Hematopoietic multipotent progenitor cell treated with erythropoietin and hydrocortisone succinate and interleukin-3 and kit ligand, for 15 days (in vitro differentiated cells): Measurements from ENCODE around the gene PLAGL2.
"Not testable (repeated sequence)": the region's sequence is repeated elsewhere in the genome, so short reads cannot be mapped to it uniquely, and the experiment has no call there.

Experiments used
- DNase-seq: peaks from one replicate; pipeline ENCODE4 v3.0.0-alpha.2; 2015; ENCODE audit warnings: low spot score

The PLAGL2 gene

DNA sequence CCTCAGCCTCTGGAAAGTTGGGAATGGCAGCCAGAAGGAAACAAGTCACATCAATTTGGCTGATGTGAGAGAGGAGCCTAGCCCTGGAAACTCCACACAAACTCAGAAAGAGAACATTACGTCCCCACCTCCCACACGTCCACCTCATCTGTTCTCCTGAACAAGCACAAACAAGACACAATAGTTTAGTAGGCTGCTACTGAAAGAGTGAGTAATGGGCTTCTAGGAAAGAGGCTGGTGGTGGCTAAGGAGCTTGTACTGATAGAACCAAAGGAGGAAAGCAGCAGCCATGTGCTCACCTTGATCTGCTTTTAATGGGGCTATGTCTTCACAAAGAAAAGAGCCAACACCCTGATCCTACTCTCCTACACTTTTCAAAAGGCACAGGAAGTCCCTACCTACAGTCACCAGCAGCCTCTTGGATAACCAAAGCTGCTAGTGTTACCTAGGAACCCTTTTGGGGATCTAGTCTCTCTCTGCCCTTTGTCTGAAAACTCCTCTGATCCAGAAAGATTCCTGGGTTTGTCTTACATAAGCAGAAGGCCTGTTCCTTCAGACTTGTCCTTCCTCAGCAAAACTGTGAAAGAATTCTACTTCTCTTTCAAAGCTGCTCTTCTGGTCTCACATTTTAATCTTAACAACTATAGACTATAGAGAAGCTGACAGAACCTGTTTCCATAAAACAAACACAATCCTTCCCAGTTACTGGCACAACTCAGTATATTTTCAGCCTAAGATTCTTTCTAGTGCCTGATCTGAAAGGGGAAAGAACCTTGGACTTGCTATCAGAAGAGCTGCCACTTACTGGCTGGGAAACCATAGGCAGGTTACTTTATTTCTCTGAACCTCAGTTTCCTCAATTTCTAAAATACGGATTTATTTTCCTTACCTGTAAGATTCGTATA is 3.1 kb downstream of the PLAGL2 start:
- DNase-seq: no peak

DNA sequence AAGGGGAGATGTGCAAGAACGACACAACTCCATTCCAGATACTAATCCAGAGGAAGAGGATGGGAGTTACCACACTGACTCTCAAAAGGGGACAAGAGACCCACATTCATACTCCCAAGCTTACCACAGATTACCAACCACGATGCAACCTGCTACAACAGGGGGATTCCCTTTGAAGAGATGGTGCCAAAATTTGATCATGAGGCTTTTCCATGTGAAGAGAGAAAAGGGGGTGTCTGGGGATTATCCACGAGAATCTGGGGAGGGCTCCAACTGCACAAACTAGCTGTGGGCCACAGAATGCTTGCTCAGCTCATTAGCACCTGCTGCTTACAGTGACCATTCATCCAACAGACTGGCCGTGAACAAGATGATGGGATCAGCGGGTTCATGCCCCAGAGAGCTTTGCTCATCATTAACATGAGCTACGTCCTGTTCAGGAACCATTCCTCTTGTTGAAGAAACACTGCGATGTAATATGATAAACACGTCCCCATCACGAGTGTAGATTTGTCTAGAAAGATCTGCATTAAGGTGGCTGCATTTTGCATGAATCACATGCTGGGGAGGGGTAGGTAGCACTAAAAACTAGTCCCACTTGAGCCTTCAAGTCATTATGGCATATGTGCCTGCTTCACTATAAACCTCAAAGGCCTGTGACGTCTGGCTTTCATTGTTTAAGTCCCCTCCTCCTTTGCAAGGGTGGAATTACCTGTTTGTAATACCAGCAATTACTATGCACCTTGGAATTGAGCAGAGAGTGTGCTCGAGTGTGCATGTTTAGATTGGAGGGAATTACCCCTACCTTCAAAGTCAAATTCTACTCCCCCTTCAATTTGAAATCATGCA is 4.0 kb downstream of the PLAGL2 start:
- DNase-seq: no peak

DNA sequence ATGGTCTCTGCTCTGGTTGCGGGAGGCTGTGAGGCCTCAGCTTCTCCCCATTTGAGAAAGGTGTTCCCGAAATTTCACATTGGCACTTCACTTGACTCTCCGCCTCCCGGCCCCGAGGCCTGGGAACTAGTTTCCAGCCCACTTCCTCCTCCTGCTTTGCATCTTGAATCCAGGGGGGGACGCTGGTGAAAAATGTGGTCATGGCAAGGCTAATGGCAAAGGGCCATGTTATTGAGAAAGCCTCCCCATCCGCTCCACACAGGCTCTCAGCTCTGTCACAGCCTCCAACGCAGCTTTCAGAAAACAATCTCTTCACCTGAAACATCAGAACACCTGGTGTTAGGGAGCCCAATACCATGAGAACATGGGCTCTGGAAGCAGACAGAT is 5.6 kb downstream of the PLAGL2 start:
- DNase-seq: no peak

DNA sequence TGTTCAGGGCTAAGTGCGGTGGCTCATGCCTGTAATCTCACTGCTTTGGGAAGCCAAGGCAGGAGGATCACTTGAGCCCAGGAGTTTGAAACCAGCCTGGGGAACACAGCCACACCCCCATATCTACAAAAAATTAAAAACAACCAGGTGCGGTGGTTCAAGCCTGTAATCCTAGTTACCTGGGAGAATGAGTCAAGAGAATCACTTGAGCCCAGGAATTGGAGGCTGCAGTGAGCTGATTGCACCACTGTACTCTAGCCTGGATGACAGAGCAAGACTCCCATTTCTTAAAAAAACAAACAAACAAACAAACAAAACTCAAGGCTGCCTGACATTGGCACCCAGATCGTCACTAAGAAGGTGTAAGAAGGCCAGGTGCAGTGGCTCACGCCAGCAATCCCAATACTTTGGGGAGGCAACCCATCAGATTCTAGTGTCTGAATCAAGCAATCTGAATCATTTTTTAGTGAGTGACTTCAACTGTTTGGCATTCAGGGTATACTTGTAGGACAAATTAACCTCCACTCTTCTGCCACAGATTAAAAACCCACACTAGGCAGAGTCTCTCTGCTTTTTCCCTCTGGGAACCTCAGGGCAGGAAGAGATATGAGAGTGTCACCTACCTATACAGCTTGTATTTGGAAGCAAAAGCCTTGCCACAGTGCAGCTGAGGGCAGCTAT is 6.1 kb downstream of the PLAGL2 start:
- DNase-seq: no peak

DNA sequence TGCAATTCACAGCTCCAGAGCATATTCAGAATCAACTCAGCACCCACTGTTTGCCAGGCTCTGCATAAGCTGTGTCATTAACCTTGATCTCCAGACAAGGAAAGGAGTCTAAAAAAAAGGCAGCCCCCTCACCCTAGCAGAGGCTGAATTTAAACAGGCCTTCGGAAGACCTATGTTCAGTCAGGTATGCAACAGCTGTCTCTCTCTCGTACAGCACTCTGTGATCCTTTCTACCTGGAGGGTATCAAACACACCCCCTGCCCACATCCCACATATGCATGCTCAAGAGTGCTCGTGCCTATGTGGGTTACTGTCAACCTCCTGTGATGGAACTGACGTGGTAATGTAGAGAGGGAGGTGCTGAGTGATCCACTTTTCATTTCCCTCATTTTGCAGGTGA is 8.5 kb downstream of the PLAGL2 start:
- DNase-seq: no peak

DNA sequence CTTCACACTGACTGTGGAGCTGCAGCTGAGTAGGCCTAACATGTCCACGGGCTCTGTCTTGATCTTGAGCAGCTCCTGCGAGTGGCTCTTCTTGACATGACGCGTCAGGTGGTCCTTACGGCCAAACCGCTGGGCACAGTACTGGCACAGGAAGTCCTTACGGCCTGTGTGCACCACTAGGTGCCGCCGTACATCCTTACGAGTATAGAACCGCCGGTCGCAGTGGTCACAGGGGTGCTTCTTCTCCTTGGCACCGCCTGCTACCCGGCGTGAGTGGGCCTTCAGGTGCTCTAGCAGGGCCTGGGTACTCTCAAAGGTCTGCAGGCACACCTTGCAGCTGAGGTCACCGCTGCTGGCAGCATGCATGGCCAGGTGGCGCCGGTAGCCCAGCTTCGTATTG is 10.4 kb downstream of the PLAGL2 start:
- not testable (repeated sequence) for DNase-seq

DNA sequence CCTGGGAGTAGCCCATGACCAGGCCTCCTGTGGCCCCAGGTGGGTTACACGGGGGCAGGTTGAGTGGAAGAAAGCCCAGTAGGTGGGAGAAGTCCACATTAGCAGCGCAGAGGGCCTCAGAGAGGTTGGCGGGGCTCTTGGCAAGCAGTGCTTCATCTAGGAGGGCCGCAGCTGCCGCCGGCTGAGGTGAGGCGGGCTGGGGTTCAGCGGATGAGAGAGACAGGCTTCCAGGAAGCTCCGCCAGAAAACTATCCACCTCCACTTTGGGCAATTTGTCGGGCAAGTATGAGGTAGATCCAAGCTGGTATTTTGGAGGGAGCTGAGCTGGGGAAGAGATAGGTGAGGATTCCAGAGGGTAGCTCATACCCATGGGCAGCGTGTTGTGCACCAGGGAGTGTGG is 10.9 kb downstream of the PLAGL2 start:
- not testable (repeated sequence) for DNase-seq

DNA sequence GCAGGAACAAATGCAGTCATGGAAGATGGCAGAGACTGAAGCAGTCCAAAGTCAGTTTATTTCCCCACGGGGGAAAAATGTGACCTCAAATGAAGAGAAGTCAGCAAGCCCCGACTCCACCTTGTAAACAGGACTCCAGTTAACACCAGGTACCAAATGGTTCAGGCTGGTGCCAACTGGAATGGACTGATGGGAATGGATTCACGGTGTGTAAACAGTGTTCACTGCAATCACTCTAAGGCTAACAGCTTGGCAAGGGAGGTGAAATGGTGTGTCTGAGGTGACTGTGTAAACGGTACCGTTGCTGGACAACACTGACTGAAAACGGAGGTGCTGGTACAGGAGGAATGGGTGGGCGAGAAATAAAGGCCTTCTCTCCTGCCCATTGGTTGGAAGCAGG is 12.0 kb downstream of the PLAGL2 start:
- no peak for DNase-seq

DNA sequence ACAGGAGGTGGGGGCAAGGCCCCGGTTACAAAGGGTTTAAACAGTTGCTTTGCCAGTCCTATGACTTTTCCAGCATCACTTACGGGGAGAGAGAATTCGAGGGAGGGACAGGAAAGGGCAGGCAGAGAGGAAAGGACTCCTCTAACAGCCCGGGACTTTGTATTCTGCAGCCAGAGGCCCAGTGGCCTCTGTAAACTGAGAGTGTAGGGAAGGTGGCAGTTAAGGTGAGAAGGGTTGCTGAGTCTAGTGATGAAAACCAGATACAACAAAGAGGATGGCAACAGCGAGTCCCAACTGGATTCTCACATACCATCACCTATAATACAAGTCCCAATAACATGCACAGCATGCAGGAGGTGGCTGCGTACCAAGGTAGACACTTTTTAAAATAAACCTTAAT is 13.5 kb downstream of the PLAGL2 start:
- no peak for DNase-seq

DNA sequence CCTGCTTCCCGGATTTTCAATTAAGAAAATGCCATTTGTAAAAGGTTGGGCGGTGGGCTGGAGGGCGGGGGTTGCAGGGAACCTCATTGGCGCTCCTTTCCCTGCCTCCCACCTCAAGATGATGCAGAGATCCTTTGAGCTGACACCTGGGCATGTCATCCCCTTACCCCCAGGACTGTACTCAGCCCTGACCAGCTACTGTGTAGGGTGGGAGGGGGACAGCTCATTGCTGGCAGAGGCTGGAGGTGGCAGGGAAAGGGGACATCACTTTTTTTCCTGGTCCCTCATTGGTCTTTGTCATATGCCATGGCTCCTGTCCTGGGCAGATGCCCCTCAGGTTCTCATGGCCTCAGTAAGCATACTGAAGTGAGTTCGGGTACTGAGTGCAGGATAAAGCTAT is 14.2 kb downstream of the PLAGL2 start:
- not testable (repeated sequence) for DNase-seq

DNA sequence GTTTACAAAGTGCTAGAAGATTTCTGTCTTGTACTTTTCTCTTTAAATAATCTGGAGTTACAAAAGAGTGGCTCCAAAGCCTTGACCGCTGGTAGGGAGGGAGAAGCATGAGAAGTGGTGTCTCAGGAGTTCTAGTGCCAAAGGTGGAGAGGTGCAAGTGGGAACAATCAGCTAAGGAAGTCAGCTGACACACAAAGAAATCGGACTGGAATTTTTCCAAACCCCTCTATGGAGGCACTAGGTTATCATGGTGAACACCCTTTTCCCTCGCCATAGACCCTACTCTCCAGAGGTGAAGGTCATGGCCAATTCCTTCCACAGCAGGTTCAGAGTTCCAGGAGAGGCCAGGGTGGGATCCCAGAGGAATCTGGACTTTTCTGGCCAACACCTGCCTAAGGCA is 14.8 kb downstream of the PLAGL2 start:
- no peak for DNase-seq

DNA sequence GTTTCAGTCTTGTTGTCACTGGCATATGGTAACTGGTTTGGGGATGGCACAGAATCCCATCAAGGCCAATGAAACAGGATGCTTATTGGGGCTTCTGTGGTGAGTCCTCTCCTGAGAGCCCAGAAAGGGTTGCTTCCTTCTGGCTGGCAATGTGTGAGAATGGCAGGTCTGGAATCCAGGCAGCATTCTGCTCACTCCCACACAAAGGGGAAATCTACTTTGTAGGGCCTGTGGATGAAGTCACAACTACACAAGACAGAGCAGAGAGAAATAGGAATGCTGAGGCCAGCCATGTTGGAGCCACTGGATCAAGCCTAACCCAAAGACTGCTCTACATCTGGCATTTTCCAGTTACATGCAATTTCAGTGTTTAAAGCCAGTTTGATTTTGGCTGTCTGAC is 15.7 kb downstream of the PLAGL2 start:
- DNase-seq: no peak

DNA sequence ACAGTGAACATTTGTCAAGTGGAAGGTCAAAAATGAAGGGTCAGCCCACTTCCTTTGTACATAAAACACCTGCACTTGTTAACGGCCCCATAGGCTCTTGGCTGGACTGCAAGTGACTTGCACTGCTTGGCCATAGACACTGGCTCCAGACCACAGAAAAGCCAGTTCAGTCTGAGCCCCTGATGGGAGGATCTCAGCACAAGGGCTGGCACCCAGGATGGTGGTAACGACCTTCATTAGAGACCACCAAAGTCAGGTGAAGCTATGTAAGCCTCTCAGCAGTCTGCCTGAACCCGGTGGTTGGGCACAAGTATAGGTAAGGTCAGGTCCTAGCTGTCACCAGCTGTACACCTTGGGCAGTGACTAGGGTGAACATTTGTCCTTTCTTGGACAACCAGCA is 16.1 kb downstream of the PLAGL2 start:
- DNase-seq: no peak

DNA sequence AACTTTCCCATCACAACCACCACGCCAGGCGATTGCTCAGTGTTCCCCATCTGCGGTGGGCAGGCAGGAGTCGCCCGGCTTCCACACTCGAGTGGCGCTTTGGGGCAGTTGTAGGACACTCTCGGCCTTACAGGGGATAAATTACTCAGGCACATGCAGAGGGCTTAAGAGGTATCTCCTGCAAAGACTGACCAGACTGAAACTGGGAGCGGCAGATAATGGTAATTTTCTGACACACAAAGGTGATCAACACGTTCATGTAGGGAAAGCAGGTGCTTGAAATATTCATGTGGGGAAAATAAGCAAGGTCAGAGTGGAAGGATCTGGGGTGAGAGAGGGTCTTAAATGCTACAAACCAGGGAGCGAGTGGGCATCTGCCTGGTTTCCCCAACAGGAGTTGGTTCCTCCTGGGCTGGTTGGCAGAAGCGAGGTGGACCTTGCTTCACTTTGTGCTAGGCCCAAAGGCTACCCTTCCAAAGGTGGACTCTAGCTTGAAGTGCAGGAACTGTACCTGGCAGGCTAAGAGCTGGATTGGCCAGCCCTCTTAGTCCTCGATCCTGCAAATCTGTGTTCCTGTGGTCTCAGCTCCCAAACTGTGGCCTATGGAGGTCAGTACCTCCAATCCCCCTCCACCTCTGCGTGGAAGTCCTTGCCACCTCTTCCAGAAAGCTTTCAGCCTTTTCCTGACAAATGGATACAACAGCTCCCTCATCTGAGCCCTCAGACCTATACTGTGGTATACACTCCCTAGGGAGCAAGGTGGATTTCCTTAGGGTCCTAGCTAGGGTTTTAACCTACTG is 16.7 kb downstream of the PLAGL2 start:
- DNase-seq: no peak

DNA sequence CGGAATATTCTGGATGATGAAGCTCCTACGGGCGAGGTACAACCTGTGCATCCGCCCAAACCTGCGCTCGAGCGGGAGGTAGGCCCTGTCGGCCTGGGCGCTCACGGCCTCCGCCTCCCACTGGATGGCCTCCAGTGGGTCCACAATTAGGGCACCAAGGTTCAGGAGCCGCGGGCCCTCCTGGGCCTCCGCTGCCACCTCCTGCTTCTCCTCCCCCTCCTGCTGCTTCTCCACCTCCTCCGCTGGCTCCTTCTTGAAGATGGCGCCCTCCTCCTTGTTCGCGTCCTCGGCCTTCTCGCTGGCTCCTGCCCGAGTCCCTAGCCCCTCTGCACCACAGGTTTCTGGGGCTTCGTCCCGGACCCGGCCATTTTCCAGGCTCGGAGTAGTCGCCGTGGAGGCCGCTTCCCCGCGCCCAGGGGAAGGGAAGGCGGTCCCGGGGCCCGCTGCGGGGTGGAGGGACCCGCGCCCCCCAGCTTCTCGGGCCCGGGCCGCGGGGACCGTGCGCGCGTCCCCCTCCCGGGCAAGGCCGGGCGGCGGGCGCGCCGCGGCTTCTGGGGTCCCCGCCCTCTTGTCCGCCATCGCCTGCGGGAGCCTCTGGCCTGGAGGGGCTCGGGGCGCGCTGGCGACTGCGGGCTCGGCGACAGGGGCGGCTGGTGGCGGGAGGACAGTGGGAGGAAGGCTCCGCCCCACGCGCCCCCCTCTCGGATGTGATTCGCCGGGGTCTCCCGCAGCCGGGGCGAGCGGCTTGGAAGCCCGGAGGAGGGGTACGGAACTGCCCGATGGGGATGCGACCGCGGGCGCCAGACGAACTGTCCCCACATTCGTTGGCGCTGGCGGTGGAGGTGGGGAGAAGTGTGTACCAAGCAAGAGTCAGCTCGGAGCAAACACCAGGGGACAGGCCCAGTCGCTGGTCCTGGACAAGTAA is 17.6 kb downstream of the PLAGL2 start:
- DNase-seq: no peak

DNA sequence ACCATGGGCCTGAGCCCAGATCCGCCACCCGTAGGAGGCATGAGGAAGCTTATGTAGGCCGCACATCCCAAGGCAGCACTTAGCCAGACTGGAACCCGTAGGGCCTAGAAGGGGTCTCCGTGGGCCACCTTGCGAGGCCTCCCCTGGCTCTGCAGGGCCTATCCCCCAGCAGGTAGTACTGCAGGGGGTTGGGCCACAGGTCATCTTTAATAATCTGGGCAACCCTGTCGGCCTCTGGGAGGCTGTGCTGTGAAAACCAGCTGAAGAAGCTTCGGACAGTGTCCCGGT is 18.5 kb downstream of the PLAGL2 start:
- no peak for DNase-seq

DNA sequence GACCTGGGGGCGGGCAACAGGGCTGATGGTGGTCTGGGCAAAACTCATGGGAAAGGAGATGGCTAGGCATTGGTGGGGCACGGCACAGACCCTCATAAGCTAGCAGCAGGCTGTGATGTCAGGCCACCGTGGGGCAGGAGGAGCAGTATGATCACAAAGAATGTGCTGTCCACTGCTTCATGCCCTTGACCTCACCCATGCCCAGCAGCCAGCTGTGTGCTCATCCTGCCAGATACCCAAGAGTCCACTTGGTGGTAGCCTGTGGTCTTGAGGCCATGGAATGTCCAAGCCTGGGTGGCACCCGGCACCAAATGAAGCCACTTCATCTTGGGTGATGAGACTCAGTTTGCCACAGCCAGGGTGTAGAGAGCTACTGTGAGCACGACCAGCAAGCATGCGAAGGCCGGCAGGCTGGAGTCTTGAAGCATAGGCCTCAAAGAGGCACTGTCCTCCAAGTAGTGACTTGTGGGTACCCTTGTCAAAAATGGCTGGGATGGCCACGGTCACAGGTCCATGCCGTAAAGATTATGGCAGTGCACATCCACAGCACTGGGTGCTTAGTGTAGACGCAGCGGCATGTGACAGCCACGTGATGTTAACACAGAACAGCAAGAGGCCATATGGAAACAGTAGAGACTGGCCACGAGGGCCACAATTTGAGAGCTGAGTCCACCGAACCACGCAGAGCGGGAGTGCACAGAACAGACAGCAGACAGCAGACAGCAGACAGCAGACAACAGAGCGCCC is 19.0 kb downstream of the PLAGL2 start:
- no peak for DNase-seq

DNA sequence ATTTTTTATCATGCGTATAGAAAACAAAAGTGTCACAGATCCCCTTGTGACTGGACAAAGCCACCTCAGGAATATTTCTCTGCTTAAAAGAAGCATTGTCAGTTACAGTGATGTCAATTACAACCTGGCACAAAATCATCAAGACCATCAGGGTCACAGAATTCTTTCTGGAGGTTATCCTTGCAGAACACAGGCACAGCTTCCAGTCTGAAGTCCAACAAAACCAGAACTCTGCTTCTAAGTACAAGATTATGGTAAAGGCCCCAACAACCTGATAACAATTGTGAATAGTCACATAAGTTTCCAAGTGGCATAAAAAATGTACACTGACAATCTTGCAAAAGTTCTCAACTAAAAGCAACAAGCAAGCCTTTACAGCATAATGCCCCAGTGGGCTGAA is 21.0 kb downstream of the PLAGL2 start:
- DNase-seq: no peak

DNA sequence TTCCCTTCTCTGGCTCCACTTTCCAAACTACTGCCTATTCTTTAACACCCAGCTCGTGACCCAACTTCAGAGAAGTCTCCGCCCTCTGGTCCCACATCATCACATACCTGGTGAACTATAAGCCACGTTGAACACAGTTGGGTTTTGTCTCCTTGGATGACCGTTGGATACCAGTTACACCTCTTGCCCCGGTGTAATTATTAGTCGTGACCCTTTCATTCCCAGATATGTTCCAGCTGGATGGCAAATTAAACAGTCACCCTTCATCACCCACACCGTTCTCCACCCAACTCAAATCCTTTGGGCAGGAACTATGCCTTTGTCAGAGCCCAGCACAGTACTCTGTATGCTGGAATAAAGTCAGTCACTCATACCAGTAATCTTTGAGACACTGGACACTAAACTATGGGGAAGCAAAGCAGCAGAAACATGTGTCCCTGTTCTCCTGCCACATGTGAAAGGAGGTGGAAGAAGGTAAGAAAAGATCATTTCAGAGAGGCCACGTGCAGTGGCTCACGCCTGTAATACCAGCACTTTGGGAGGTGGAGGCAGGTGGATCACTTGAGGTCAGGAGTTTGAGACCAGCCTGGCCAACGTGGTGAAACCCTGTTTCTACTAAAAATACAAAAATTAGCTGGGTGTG is 22.5 kb downstream of the PLAGL2 start:
- no peak for DNase-seq
